Astrocyte of the spinal cord (primary cell): ENCODE results near the gene ATP1A3.

Source experiments
- DNase-seq: peaks from one replicate; pipeline ENCODE4 v3.0.0; 2011; ENCODE audit warnings: low read depth, low spot score
- H3K4me3 ChIP-seq: 2 replicates; pipeline ENCODE4 v1.5.1; 2011; ENCODE audit warnings: low read depth, mild to moderate bottlenecking, low read length, moderate library complexity
- CTCF ChIP-seq: IDR thresholded peaks from 2 replicates; pipeline ENCODE4 v1.5.1; 2012; ENCODE audit warnings: low read depth, mild to moderate bottlenecking, low read length, inconsistent platforms
- in situ Hi-C: cut with HindIII; loops from 2 replicates; pipeline ENCODE4 v1.10.0; 2017; ENCODE audit warnings: low sequenced_read_pairs

Gene ATP1A3

GRCh38 chr19:41930322-41930722 is 63.7 kb downstream of the ATP1A3 start:
- H3K4me3 ChIP-seq: no peak overlapping the region
- in situ Hi-C loops: no loop called here
- TF ChIP-seq CTCF: no peak
- no peak for DNase-seq

GRCh38 chr19:41929536-41930071 is 64.4 kb downstream of the ATP1A3 start:
- H3K4me3 ChIP-seq: no peak overlapping the region
- in situ Hi-C loops: no loop called here
- no peak for DNase-seq
- TF ChIP-seq CTCF: no peak

GRCh38 chr19:41928754-41929535 is 65.1 kb downstream of the ATP1A3 start:
- in situ Hi-C loops: no loop called here
- no peak overlapping the region for H3K4me3 ChIP-seq
- TF ChIP-seq CTCF: no peak
- no peak for DNase-seq

GRCh38 chr19:41928221-41928683 is 65.8 kb downstream of the ATP1A3 start, which contains the start of gene ERFL:
Gene ERFL, minus strand, starts transcription at chr19:41928449. Its CDS starts 15,530 bp downstream, at chr19:41912919.
- no peak for DNase-seq
- TF ChIP-seq CTCF: no peak
- in situ Hi-C loops: no loop called here
- H3K4me3 ChIP-seq: peak within 1 kb of the TSS; percentile 29

GRCh38 chr19:41927497-41928192 is 66.4 kb downstream of the ATP1A3 start:
- in situ Hi-C loops: no loop called here
- TF ChIP-seq CTCF: no peak
- DNase-seq: no peak
- H3K4me3 ChIP-seq: peak overlapping the region; percentile 29

GRCh38 chr19:41926763-41927496 is 67.1 kb downstream of the ATP1A3 start:
- no peak for DNase-seq
- H3K4me3 ChIP-seq: no peak overlapping the region
- TF ChIP-seq CTCF: no peak
- in situ Hi-C loops: no loop called here
